Neural cell (in vitro differentiated cells): Measurements from ENCODE around the gene RGL1. TPM values are rescaled to one million over a fixed set of nuclear protein-coding genes. Genes with fewer than 3 reads are reported as not detected.

ENCODE experiments used
- H2AFZ ChIP-seq: fragments of 200-600, 300-800 bp; sonication (generic), shearing (Covaris generic); 2 replicates; pipeline ENCODE4 v1.6.0; 2014; ENCODE audit warnings: low read depth, mild to moderate bottlenecking, antibody characterized with exemption, low read length, moderate library complexity
- H3F3A ChIP-seq: fragments of 200-600 bp; shearing (Covaris generic); 2 replicates; pipeline ENCODE4 v1.6.1; 2016; ENCODE audit warnings: mild to moderate bottlenecking, moderate library complexity, mixed read lengths, antibody characterized with exemption, low read length; ENCODE audit not compliant: insufficient read depth, poor library complexity, severe bottlenecking
- H3K27ac ChIP-seq: fragments of 200-600, 300-800 bp; sonication (generic), shearing (Covaris generic); 2 replicates; pipeline ENCODE4 v1.5.1; 2014; ENCODE audit warnings: mild to moderate bottlenecking, low read length, moderate library complexity
- H3K27me3 ChIP-seq: fragments of 300-800, 200-600 bp; sonication (generic), shearing (Covaris generic); 2 replicates; pipeline ENCODE4 v1.6.0; 2014; ENCODE audit warnings: mild to moderate bottlenecking, low read depth, low read length, moderate library complexity; ENCODE audit not compliant: insufficient read depth
- H3K36me3 ChIP-seq: fragments of 300-800, 200-600 bp; sonication (generic), shearing (Covaris generic); 2 replicates; pipeline ENCODE4 v1.5.1; 2014; ENCODE audit warnings: mild to moderate bottlenecking, antibody characterized with exemption, low read length, moderate library complexity; ENCODE audit not compliant: insufficient read depth
- H3K4me2 ChIP-seq: fragments of 300-800, 200-600 bp; sonication (generic), shearing (Covaris generic); 2 replicates; pipeline ENCODE4 v1.6.0; 2014; ENCODE audit warnings: mild to moderate bottlenecking, low read length
- H3K4me3 ChIP-seq: fragments of 300-800, 200-600 bp; sonication (generic), shearing (Covaris generic); 2 replicates; pipeline ENCODE4 v1.5.1; 2014; ENCODE audit warnings: mild to moderate bottlenecking, low read length, moderate library complexity
- H3K79me2 ChIP-seq: fragments of 200-600 bp; shearing (Covaris generic); replicated peaks from 2 replicates; pipeline ENCODE4 v1.6.0; 2014; ENCODE audit warnings: mild to moderate bottlenecking, low read length, moderate library complexity; ENCODE audit not compliant: insufficient read depth
- H3K9ac ChIP-seq: fragments of 300-800, 200-600 bp; sonication (generic), shearing (Covaris generic); 2 replicates; pipeline ENCODE4 v1.6.1; 2016; ENCODE audit warnings: mild to moderate bottlenecking, low read length, mixed read lengths
- H3K9me2 ChIP-seq: fragments of 200-600 bp; shearing (Covaris generic); 2 replicates; pipeline ENCODE4 v1.6.1; 2016; ENCODE audit warnings: mild to moderate bottlenecking, low read length, mixed read lengths; ENCODE audit not compliant: insufficient read depth
- H3K9me3 ChIP-seq: fragments of 200-600, 300-800 bp; sonication (generic), shearing (Covaris generic); 2 replicates; pipeline ENCODE4 v1.6.1; 2016; ENCODE audit warnings: mild to moderate bottlenecking, mixed run types, low read length, moderate library complexity, mixed read lengths
- H4K20me1 ChIP-seq: fragments of 200-600 bp; shearing (Covaris generic); 2 replicates; pipeline ENCODE4 v1.6.1; 2016; ENCODE audit warnings: mild to moderate bottlenecking, mixed run types; ENCODE audit not compliant: insufficient read depth
- EP300 ChIP-seq: fragments of 450-650 bp; conservative IDR thresholded peaks from 2 replicates; pipeline ENCODE4 v1.6.1; 2014; ENCODE audit warnings: antibody characterized with exemption, mild to moderate bottlenecking, moderate library complexity; ENCODE audit not compliant: poor library complexity, severe bottlenecking
- EZH2 ChIP-seq: fragments of 200-600, 300-800 bp; shearing (Covaris generic), sonication (generic); IDR thresholded peaks from 2 replicates; pipeline ENCODE4 v1.6.1; 2014; ENCODE audit warnings: antibody characterized with exemption, low read length, borderline replicate concordance, mild to moderate bottlenecking; ENCODE audit not compliant: insufficient read depth, poor library complexity, severe bottlenecking
- MXI1 ChIP-seq: fragments of 450-650 bp; conservative IDR thresholded peaks from 2 replicates; pipeline ENCODE4 v1.6.1; 2014; ENCODE audit warnings: antibody characterized with exemption, mild to moderate bottlenecking; ENCODE audit not compliant: poor library complexity, severe bottlenecking
- POLR2AphosphoS5 ChIP-seq: IDR thresholded peaks from 2 replicates; pipeline ENCODE4 v1.6.1; 2012
- RAD21 ChIP-seq: fragments of 450-650 bp; conservative IDR thresholded peaks from 2 replicates; pipeline ENCODE4 v1.6.1; 2014; ENCODE audit warnings: antibody characterized with exemption, mild to moderate bottlenecking, moderate library complexity
- REST ChIP-seq: IDR thresholded peaks from 2 replicates; pipeline ENCODE4 v1.6.1; 2012; ENCODE audit warnings: borderline replicate concordance
- SMC3 ChIP-seq: fragments of 450-650 bp; conservative IDR thresholded peaks from 2 replicates; pipeline ENCODE4 v1.6.1; 2014; ENCODE audit warnings: antibody characterized with exemption, mild to moderate bottlenecking, moderate library complexity; ENCODE audit not compliant: poor library complexity
- TAF1 ChIP-seq: IDR thresholded peaks from 2 replicates; pipeline ENCODE4 v1.6.1; 2012; ENCODE audit warnings: low read depth
- polyA plus RNA-seq: library from polyadenylated mRNA; depleted of rRNA; stranded (reverse); fragments of >200 nt; gene quantifications from 2 replicates; pipeline ENCODE4 v1.2.3, GENCODE V29; 2014
- TF ChIP-seq, protein P1 (sequence below): fragments of 450-650 bp; IDR thresholded peaks from 2 replicates; pipeline ENCODE4 v1.5.1; 2014; ENCODE audit warnings: antibody characterized with exemption, mild to moderate bottlenecking, moderate library complexity; ENCODE audit not compliant: poor library complexity, severe bottlenecking

The RGL1 gene
- polyA plus RNA-seq, 1 donor from 2014 or later: 14.7 TPM

DNA sequence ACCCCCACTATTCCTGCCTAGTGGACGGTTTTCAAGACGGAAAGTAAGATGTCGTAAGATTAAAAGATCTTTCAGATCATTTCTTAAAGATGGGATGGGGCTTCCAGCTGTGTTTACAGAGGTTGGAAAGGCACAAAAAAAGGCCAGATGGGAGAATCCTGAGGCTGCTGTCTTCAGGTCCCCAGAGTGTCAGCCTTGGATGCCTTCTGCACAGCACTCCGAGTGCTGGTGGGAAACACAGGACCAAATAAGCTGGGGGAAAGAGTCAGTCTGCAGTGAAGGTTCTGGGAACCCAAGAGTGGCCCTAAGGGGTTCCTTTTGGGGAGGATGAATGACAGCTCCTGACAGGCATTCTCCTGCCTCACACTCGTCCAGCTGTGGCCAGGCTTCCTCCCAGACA is 136.1 kb downstream of the RGL1 start:
- no peaks in the 10 kb centered on the region for H3K9me2 ChIP-seq
- H4K20me1 ChIP-seq: no peaks in the 10 kb centered on the region
- H3K4me2 ChIP-seq: no peak overlapping the region
- H3K9me3 ChIP-seq: no peaks in the 10 kb centered on the region
- H3K79me2 ChIP-seq: no peaks in the 10 kb centered on the region
- H3K27me3 ChIP-seq: no peaks in the 10 kb centered on the region
- no peaks in the 10 kb centered on the region for H3F3A ChIP-seq
- no peak overlapping the region for H2AFZ ChIP-seq
- TF ChIP-seq POLR2AphosphoS5: no peak
- TF ChIP-seq TAF1: no peak
- no peak for TF ChIP-seq REST
- TF ChIP-seq, protein P1, sequence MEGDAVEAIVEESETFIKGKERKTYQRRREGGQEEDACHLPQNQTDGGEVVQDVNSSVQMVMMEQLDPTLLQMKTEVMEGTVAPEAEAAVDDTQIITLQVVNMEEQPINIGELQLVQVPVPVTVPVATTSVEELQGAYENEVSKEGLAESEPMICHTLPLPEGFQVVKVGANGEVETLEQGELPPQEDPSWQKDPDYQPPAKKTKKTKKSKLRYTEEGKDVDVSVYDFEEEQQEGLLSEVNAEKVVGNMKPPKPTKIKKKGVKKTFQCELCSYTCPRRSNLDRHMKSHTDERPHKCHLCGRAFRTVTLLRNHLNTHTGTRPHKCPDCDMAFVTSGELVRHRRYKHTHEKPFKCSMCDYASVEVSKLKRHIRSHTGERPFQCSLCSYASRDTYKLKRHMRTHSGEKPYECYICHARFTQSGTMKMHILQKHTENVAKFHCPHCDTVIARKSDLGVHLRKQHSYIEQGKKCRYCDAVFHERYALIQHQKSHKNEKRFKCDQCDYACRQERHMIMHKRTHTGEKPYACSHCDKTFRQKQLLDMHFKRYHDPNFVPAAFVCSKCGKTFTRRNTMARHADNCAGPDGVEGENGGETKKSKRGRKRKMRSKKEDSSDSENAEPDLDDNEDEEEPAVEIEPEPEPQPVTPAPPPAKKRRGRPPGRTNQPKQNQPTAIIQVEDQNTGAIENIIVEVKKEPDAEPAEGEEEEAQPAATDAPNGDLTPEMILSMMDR: no peak
- no peak for TF ChIP-seq EP300
- no peak for TF ChIP-seq MXI1
- TF ChIP-seq SMC3: no peak
- no peak for TF ChIP-seq RAD21
- TF ChIP-seq EZH2: no peak
- H3K36me3 ChIP-seq: no peaks in the 10 kb centered on the region
- no peak overlapping the region for H3K4me3 ChIP-seq
- no peak overlapping the region for H3K9ac ChIP-seq
- H3K27ac ChIP-seq: no peak overlapping the region

DNA sequence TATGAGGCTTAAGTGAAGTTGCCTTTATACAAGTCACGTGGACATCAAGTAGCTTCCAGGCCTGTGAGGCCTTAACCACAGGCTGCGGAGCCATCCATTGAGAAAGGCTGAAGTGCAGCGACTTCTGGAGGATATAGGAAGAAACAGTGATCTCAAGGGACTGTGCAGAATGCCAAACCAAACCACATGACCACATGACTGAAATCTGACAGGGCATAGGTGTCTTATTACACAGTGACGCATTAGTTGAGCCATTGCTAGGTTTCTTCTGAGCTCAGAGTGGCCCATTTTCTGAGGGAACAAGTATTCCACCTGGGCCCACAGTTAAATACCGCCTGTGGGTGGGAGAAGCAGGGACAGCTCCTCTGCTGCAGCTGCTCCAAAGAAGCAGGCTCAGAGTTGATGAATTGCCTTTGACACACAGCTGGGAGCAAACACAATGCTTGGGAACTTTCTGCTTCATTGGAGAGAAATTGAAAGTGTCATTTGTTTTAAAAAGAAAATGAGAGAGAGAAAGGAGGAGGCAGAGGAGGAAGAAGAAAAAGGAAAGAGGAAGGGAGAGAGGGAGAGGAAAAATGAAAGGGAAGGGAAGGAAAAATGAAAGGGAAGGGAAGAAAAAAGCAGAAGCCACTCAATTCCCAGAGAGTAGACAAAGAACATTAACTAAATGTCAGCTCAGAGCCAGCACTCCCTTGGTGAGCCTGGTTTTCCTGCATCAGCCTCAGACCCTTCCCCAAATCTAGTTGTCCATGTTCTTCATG is 138.2 kb downstream of the RGL1 start:
- H3K27me3 ChIP-seq: no peaks in the 10 kb centered on the region
- H3K79me2 ChIP-seq: no peaks in the 10 kb centered on the region
- H3K27ac ChIP-seq: no peak overlapping the region
- no peaks in the 10 kb centered on the region for H3K36me3 ChIP-seq
- no peaks in the 10 kb centered on the region for H3F3A ChIP-seq
- H3K9me2 ChIP-seq: no peaks in the 10 kb centered on the region
- no peak overlapping the region for H3K9ac ChIP-seq
- H4K20me1 ChIP-seq: no peaks in the 10 kb centered on the region
- TF ChIP-seq, protein P1: no peak
- no peak for TF ChIP-seq SMC3
- TF ChIP-seq RAD21: no peak
- TF ChIP-seq POLR2AphosphoS5: no peak
- no peak for TF ChIP-seq EP300
- no peak for TF ChIP-seq MXI1
- no peak for TF ChIP-seq REST
- TF ChIP-seq EZH2: no peak
- no peak overlapping the region for H2AFZ ChIP-seq
- no peaks in the 10 kb centered on the region for H3K9me3 ChIP-seq
- H3K4me2 ChIP-seq: no peak overlapping the region
- no peak overlapping the region for H3K4me3 ChIP-seq
